NCI-H2196 (cell line): ENCODE data around the gene CYBC1.
"Not testable (repeated sequence)": the region's sequence is repeated elsewhere in the genome, so short reads cannot be mapped to it uniquely, and the experiment has no call there.

Experiments
- DNase-seq: peaks from one replicate; lab custom pipeline; 2025; ENCODE audit not compliant: unreplicated experiment; lab: John Stamatoyannopoulos, UW

Gene CYBC1

GRCh38 chr17:82435601-82436583, 14.7 kb downstream of the CYBC1 start:
- DNase-seq: no peak

GRCh38 chr17:82435103-82435502, 15.4 kb downstream of the CYBC1 start:
- DNase-seq: no peak

GRCh38 chr17:82434216-82434565, 16.4 kb downstream of the CYBC1 start:
- no peak for DNase-seq

GRCh38 chr17:82433560-82434215, 16.9 kb downstream of the CYBC1 start:
- DNase-seq: no peak

- DNase-seq: no peak
These were observed 18.5 kb downstream of the CYBC1 start for GRCh38 chr17:82432017-82432416.

GRCh38 chr17:82429824-82430223, 20.7 kb downstream of the CYBC1 start:
- no peak for DNase-seq

GRCh38 chr17:82428546-82428945, 22.0 kb downstream of the CYBC1 start:
- DNase-seq: no peak

- no peak for DNase-seq
These were observed 25.7 kb downstream of the CYBC1 start for GRCh38 chr17:82424863-82425159.

- peak; percentile 73 for DNase-seq
These were observed 26.3 kb downstream of the CYBC1 start for GRCh38 chr17:82424001-82424862.

- no peak for DNase-seq
These were observed 31.0 kb downstream of the CYBC1 start for GRCh38 chr17:82419540-82419939.

GRCh38 chr17:82418001-82418986, 32.3 kb downstream of the CYBC1 start, which contains the start of the genes HEXD and OGFOD3:
HEXD (plus strand) TSS chr17:82418347; CDS start chr17:82419800, 1,453 bp downstream.
OGFOD3 (minus strand) TSS chr17:82418586; CDS start chr17:82418485, 101 bp downstream.
- peak; percentile 97 for DNase-seq

- DNase-seq: peak; percentile 37
These were observed 33.8 kb downstream of the CYBC1 start for GRCh38 chr17:82416771-82417170.

- no peak for DNase-seq
These were observed 34.3 kb downstream of the CYBC1 start for GRCh38 chr17:82416264-82416663.

GRCh38 chr17:82415786-82416185, 34.8 kb downstream of the CYBC1 start:
- no peak for DNase-seq

- no peak for DNase-seq
These were observed 35.2 kb downstream of the CYBC1 start for GRCh38 chr17:82415336-82415735.

GRCh38 chr17:82414548-82415281, 35.8 kb downstream of the CYBC1 start:
- peak; percentile 83 for DNase-seq

GRCh38 chr17:82412535-82413520, 37.7 kb downstream of the CYBC1 start:
- DNase-seq: peak; percentile 88

- DNase-seq: not testable (repeated sequence)
These were observed 38.5 kb downstream of the CYBC1 start for GRCh38 chr17:82412081-82412480.
